ENCODE data around the gene ARGFX.
"Not testable (repeated sequence)": the region's sequence is repeated elsewhere in the genome, so short reads cannot be mapped to it uniquely, and the experiment has no call there.

The ARGFX gene

GRCh38 chr3:121574449-121574848 is 6.7 kb downstream of the ARGFX start:
- H3K27ac Mint-ChIP-seq = no peak overlapping the region
- H3K36me3 Mint-ChIP-seq (ENCODE audit: insufficient read depth) = peaks cover 3% of the 10 kb centered on the region
- ATAC-seq (replicated peaks) (no peak), DNase-seq (no peak)
- H3K4me1 Mint-ChIP-seq (ENCODE audit: low read depth in 2 of 2) = no peaks in the 10 kb centered on the region
- H3K4me3 Mint-ChIP-seq = no peak overlapping the region
- H3K27me3 Mint-ChIP-seq = peaks cover 0 to 11% of the 10 kb centered on the region in 2 donors
- no peaks in the 10 kb centered on the region for H3K9me3 Mint-ChIP-seq

- Mint-ChIP-seq H3K9me3 (no peaks in the 10 kb centered on the region), H3K27ac (no peak overlapping the region), H3K27me3 (peaks cover 29 to 31% of the 10 kb centered on the region in 2 donors), H3K4me3 (no peak overlapping the region), H3K4me1 (ENCODE audit: low read depth in 2 of 2) (no peaks in the 10 kb centered on the region), H3K36me3 (ENCODE audit: insufficient read depth) (no peaks in the 10 kb centered on the region)
- no peak for DNase-seq
- no peak for ATAC-seq (replicated peaks)
Observed at GRCh38 chr3:121581691-121582090, 13.9 kb downstream of the ARGFX start.

- DNase-seq = no peak
- no peak overlapping the region for H3K4me3 Mint-ChIP-seq
- H3K4me1 Mint-ChIP-seq (ENCODE audit: low read depth in 2 of 2) = no peaks in the 10 kb centered on the region
- ATAC-seq (replicated peaks) = no peak
- H3K36me3 Mint-ChIP-seq (ENCODE audit: insufficient read depth) = no peaks in the 10 kb centered on the region
- H3K27ac Mint-ChIP-seq = no peak overlapping the region
- peaks cover 33 to 36% of the 10 kb centered on the region in 2 donors for H3K27me3 Mint-ChIP-seq
- H3K9me3 Mint-ChIP-seq = no peaks in the 10 kb centered on the region
Observed at GRCh38 chr3:121584418-121584817, 16.7 kb downstream of the ARGFX start.

GRCh38 chr3:121592856-121593702 is 25.3 kb downstream of the ARGFX start, which contains the start of gene FBXO40:
Gene FBXO40 (plus strand): TSS chr3:121593379. CDS start chr3:121620576, 27,197 bp downstream.
- Mint-ChIP-seq H3K9me3 (no peaks in the 10 kb centered on the region), H3K27me3 (no peaks in the 10 kb centered on the region), H3K4me1 (ENCODE audit: low read depth in 2 of 2) (no peaks in the 10 kb centered on the region), H3K27ac (no peak within 1 kb of the TSS), H3K4me3 (no peak within 1 kb of the TSS), H3K36me3 (ENCODE audit: insufficient read depth) (peaks cover 2% of the 10 kb centered on the region)
- DNase-seq (no peak), ATAC-seq (replicated peaks) (no peak)

- H3K27ac Mint-ChIP-seq; ATAC-seq (replicated peaks); H3K4me3 Mint-ChIP-seq: not testable (repeated sequence)
Observed at GRCh38 chr3:121593806-121594205, 26.1 kb downstream of the ARGFX start.

GRCh38 chr3:121594850-121595249 is 27.1 kb downstream of the ARGFX start:
- Mint-ChIP-seq H3K27ac (no peak overlapping the region), H3K27me3 (no peaks in the 10 kb centered on the region), H3K9me3 (no peaks in the 10 kb centered on the region), H3K4me3 (no peak overlapping the region), H3K36me3 (ENCODE audit: insufficient read depth) (peaks cover 2% of the 10 kb centered on the region), H3K4me1 (ENCODE audit: low read depth in 2 of 2) (no peaks in the 10 kb centered on the region)
- no peak for DNase-seq
- ATAC-seq (replicated peaks) = no peak

More at GRCh38 chr3:121593806-121594205, 26.1 kb downstream of the ARGFX start:
- not testable (repeated sequence) for H3K27me3 Mint-ChIP-seq; H3K9me3 Mint-ChIP-seq; H3K36me3 Mint-ChIP-seq (ENCODE audit: insufficient read depth); H3K4me1 Mint-ChIP-seq (ENCODE audit: low read depth in 2 of 2); DNase-seq

- Mint-ChIP-seq H3K27me3 (no peaks in the 10 kb centered on the region), H3K36me3 (ENCODE audit: insufficient read depth) (peaks cover 2% of the 10 kb centered on the region), H3K4me1 (ENCODE audit: low read depth in 2 of 2) (no peaks in the 10 kb centered on the region), H3K27ac (no peak overlapping the region), H3K9me3 (no peaks in the 10 kb centered on the region), H3K4me3 (no peak overlapping the region)
- no peak for ATAC-seq (replicated peaks)
- DNase-seq = no peak
Observed at GRCh38 chr3:121595765-121596406, 28.1 kb downstream of the ARGFX start.

- no peak overlapping the region for H3K4me3 Mint-ChIP-seq
- H3K9me3 Mint-ChIP-seq = no peaks in the 10 kb centered on the region
- H3K36me3 Mint-ChIP-seq (ENCODE audit: insufficient read depth) = peaks cover 2% of the 10 kb centered on the region
- no peak for DNase-seq
- ATAC-seq (replicated peaks) = no peak
- H3K4me1 Mint-ChIP-seq (ENCODE audit: low read depth in 2 of 2) = no peaks in the 10 kb centered on the region
- H3K27me3 Mint-ChIP-seq = no peaks in the 10 kb centered on the region
- H3K27ac Mint-ChIP-seq = no peak overlapping the region
Observed at GRCh38 chr3:121598564-121598963, 30.8 kb downstream of the ARGFX start.

- not testable (repeated sequence) for H3K4me3 Mint-ChIP-seq
Observed at GRCh38 chr3:121599900-121600299, 32.2 kb downstream of the ARGFX start.

GRCh38 chr3:121601212-121601812 is 33.6 kb downstream of the ARGFX start:
- DNase-seq (no peak), ATAC-seq (replicated peaks) (no peak)
- Mint-ChIP-seq H3K27ac (no peak overlapping the region), H3K27me3 (no peaks in the 10 kb centered on the region), H3K4me1 (ENCODE audit: low read depth in 2 of 2) (no peaks in the 10 kb centered on the region), H3K36me3 (ENCODE audit: insufficient read depth) (peaks cover 2% of the 10 kb centered on the region), H3K9me3 (no peaks in the 10 kb centered on the region), H3K4me3 (no peak overlapping the region)

More at GRCh38 chr3:121599900-121600299, 32.2 kb downstream of the ARGFX start:
- H3K27me3 Mint-ChIP-seq; H3K36me3 Mint-ChIP-seq (ENCODE audit: insufficient read depth); DNase-seq; ATAC-seq (replicated peaks); H3K9me3 Mint-ChIP-seq; H3K27ac Mint-ChIP-seq; H3K4me1 Mint-ChIP-seq (ENCODE audit: low read depth in 2 of 2): not testable (repeated sequence)

GRCh38 chr3:121604759-121605158 is 37.0 kb downstream of the ARGFX start:
- DNase-seq = no peak
- H3K4me3 Mint-ChIP-seq = no peak overlapping the region
- H3K27me3 Mint-ChIP-seq = no peaks in the 10 kb centered on the region
- H3K4me1 Mint-ChIP-seq (ENCODE audit: low read depth in 2 of 2) = no peaks in the 10 kb centered on the region
- no peak for ATAC-seq (replicated peaks)
- no peaks in the 10 kb centered on the region for H3K36me3 Mint-ChIP-seq (ENCODE audit: insufficient read depth)
- H3K27ac Mint-ChIP-seq = no peak overlapping the region
- no peaks in the 10 kb centered on the region for H3K9me3 Mint-ChIP-seq

- no peak for ATAC-seq (replicated peaks)
- Mint-ChIP-seq H3K4me1 (ENCODE audit: low read depth in 2 of 2) (no peaks in the 10 kb centered on the region), H3K4me3 (no peak overlapping the region), H3K36me3 (ENCODE audit: insufficient read depth) (no peaks in the 10 kb centered on the region), H3K9me3 (no peaks in the 10 kb centered on the region), H3K27ac (no peak overlapping the region), H3K27me3 (no peaks in the 10 kb centered on the region)
- no peak for DNase-seq
Observed at GRCh38 chr3:121606106-121606505, 38.4 kb downstream of the ARGFX start.
